CD4-positive, alpha-beta memory T cell (primary cell): Measurements from ENCODE around the gene HJURP. TPM values are rescaled to one million over a fixed set of nuclear protein-coding genes. Genes with fewer than 3 reads are reported as not detected.

ENCODE experiments used
- CTCF ChIA-PET: fragments of 350-600 bp; sonication (Branson Sonifier 250); formaldehyde crosslinking; loops from one replicate; lab custom pipeline; 2021; ENCODE audit warnings: inconsistent platforms; ENCODE audit not compliant: partially characterized antibody; lab: Charles Lee
- POLR2A ChIA-PET: fragments of 350-600 bp; sonication (Branson Sonifier 250); formaldehyde crosslinking; loops from one replicate; lab custom pipeline; 2021; ENCODE audit not compliant: partially characterized antibody; lab: Charles Lee
- DNase-seq, 5 donors: peaks; one replicate each; pipeline versions ENCODE4 v3.0.0 to v3.0.0-alpha.2; 2020 to 2022; ENCODE audit warnings: mixed read lengths in 1 of 5
- H3K27ac ChIP-seq: one replicate; pipeline ENCODE4 v1.7.0; 2013; ENCODE audit warnings: low read depth, low read length
- H3K27me3 ChIP-seq: 2 replicates; pipeline ENCODE4 v1.7.0; 2013; ENCODE audit warnings: mild to moderate bottlenecking, low read length, moderate library complexity; ENCODE audit not compliant: insufficient read depth
- H3K36me3 ChIP-seq: 2 replicates; pipeline ENCODE4 v1.7.0; 2013; ENCODE audit warnings: mild to moderate bottlenecking, low read length, moderate library complexity; ENCODE audit not compliant: insufficient read depth
- H3K4me1 ChIP-seq: 2 replicates; pipeline ENCODE4 v1.7.0; 2013; ENCODE audit warnings: mild to moderate bottlenecking, low read length, moderate library complexity; ENCODE audit not compliant: insufficient read depth
- H3K4me3 ChIP-seq, 2 donors: one replicate each; pipeline ENCODE4 v1.7.0; 2013; ENCODE audit warnings: low read length in 2 of 2, mild to moderate bottlenecking in 1 of 2
- H3K9me3 ChIP-seq, 2 donors: one replicate each; pipeline ENCODE4 v1.7.0; 2013; ENCODE audit warnings: low read length in 2 of 2, control low read depth in 1 of 2; ENCODE audit not compliant: control insufficient read depth in 1 of 2
- H3K27ac Mint-ChIP-seq, 7 donors: one replicate each; pipeline ENCODE4 v1.8.0; 2020 to 2021; ENCODE audit warnings: mixed read lengths in 7 of 7, mild to moderate bottlenecking in 6 of 7, inconsistent platforms in 3 of 7, moderate library complexity in 3 of 7
- H3K27me3 Mint-ChIP-seq, 2 donors: one replicate each; pipeline ENCODE4 v1.8.0; 2020 to 2021; ENCODE audit warnings: mixed read lengths in 2 of 2
- H3K36me3 Mint-ChIP-seq, 2 donors: one replicate each; pipeline ENCODE4 v1.8.0; 2020 to 2021; ENCODE audit warnings: mixed read lengths in 2 of 2, inconsistent platforms in 1 of 2, mild to moderate bottlenecking in 1 of 2
- H3K4me1 Mint-ChIP-seq, 4 donors: one replicate each; pipeline ENCODE4 v1.8.0; 2020 to 2021; ENCODE audit warnings: mixed read lengths in 4 of 4, mild to moderate bottlenecking in 1 of 4
- H3K4me3 Mint-ChIP-seq, 8 donors: one replicate each; pipeline ENCODE4 v1.8.0; 2020 to 2021; ENCODE audit warnings: mixed read lengths in 8 of 8, mild to moderate bottlenecking in 7 of 8, moderate library complexity in 6 of 8, inconsistent platforms in 3 of 8
- H3K9me3 Mint-ChIP-seq, 8 donors: one replicate each; pipeline ENCODE4 v1.8.0; 2020 to 2021; ENCODE audit warnings: mixed read lengths in 8 of 8, mild to moderate bottlenecking in 5 of 8, inconsistent platforms in 3 of 8, moderate library complexity in 1 of 8
- intact Hi-C: fragments of 100-400 bp; cut with micrococcal nuclease; formaldehyde crosslinking; loops from one replicate; pipeline ENCODE4 v1.15.1; 2023
- polyA plus RNA-seq, 2 donors: library from polyadenylated mRNA; unstranded; fragments of 300-500 nt; fragmentation: Illumina TruSeq; gene quantifications; one replicate each; pipeline ENCODE4 v1.2.3, GENCODE V29; 2021
- total RNA-seq, 2 experiments: library from RNA; stranded (reverse); gene quantifications; one replicate each; pipeline ENCODE4 v1.2.3, GENCODE V29; 2021

Gene HJURP
- total and polyA plus RNA-seq, 4 experiments from 2014 or later = 0.19 to 0.44 TPM; not detected in 2

GRCh38 chr2:233857511-233858141, 3.3 kb upstream of the HJURP start:
- H3K4me3 ChIP-seq = no peak overlapping the region
- H3K36me3 ChIP-seq = no peaks in the 10 kb centered on the region
- H3K27ac ChIP-seq = no peak overlapping the region
- H3K4me3 Mint-ChIP-seq = peak overlapping the region in 4 of 8 donors; percentile 19 to 59 (median 26)
- H3K4me1 Mint-ChIP-seq = peaks cover 4 to 33% (median 22%) of the 10 kb centered on the region in 4 donors
- no peaks in the 10 kb centered on the region for H3K27me3 ChIP-seq
- H3K9me3 ChIP-seq = no peaks in the 10 kb centered on the region
- POLR2A ChIA-PET = no interaction called here
- CTCF ChIA-PET = interaction anchor here (0.8 to 2.4 kb wide), 8 partner anchors 9 to 643 kb away, joined by 3 to 14 read pairs (median 5); partner anchors contain the start of gene MSL3B
- H3K27me3 Mint-ChIP-seq = peaks cover 2 to 4% of the 10 kb centered on the region in 2 donors
- H3K4me1 ChIP-seq = peaks cover 20% of the 10 kb centered on the region
- peak; percentile 18 to 38 (median 36) for DNase-seq
- peaks cover 0 to 2% (median 0%) of the 10 kb centered on the region in 8 donors for H3K9me3 Mint-ChIP-seq
- H3K27ac Mint-ChIP-seq = peak overlapping the region in 1 of 7 donors; percentile 3
- intact Hi-C loops = loop anchor here (5.0 kb wide), 1 partner anchor 645 kb away; no protein-coding TSS in a partner anchor
- H3K36me3 Mint-ChIP-seq = peaks cover 0 to 3% of the 10 kb centered on the region in 2 donors

GRCh38 chr2:233856184-233856583, 1.8 kb upstream of the HJURP start:
- peaks cover 4 to 38% (median 24%) of the 10 kb centered on the region in 4 donors for H3K4me1 Mint-ChIP-seq

GRCh38 chr2:233855345-233855744, 1.0 kb upstream of the HJURP start:
- H3K27ac ChIP-seq = no peak overlapping the region
- intact Hi-C loops = loop anchor here (5.0 kb wide), 1 partner anchor 647 kb away; no protein-coding TSS in a partner anchor
- Mint-ChIP-seq H3K27me3 (peaks cover 1 to 10% of the 10 kb centered on the region in 2 donors), H3K4me3 (peak overlapping the region; percentile 28 to 95 (median 91)), H3K27ac (no peak overlapping the region), H3K36me3 (peaks cover 0 to 3% of the 10 kb centered on the region in 2 donors), H3K9me3 (no peaks in the 10 kb centered on the region), H3K4me1 (peaks cover 4 to 38% (median 24%) of the 10 kb centered on the region in 4 donors)
- ChIA-PET POLR2A (interaction anchor here (1.0 kb wide), 1 partner anchor 13 kb away, joined by 3 read pairs; the partner anchor contains the start of gene MSL3B), CTCF (interaction anchor here (1.4 kb wide), 1 partner anchor 11 kb away, joined by 3 read pairs; no protein-coding TSS in a partner anchor)
- H3K4me1 ChIP-seq = peaks cover 26% of the 10 kb centered on the region
- DNase-seq = no peak
- no peak overlapping the region for H3K4me3 ChIP-seq
- no peaks in the 10 kb centered on the region for H3K36me3 ChIP-seq
- H3K27me3 ChIP-seq = no peaks in the 10 kb centered on the region
- no peaks in the 10 kb centered on the region for H3K9me3 ChIP-seq

More at GRCh38 chr2:233856184-233856583, 1.8 kb upstream of the HJURP start:
- H3K27me3 ChIP-seq = no peaks in the 10 kb centered on the region
- no peak for DNase-seq
- ChIA-PET CTCF (interaction anchor here (1.4 to 2.4 kb wide), 3 partner anchors 10 to 13 kb away, joined by 3 to 14 read pairs (median 13); partner anchors contain the start of gene MSL3B), POLR2A (no interaction called here)
- no peak overlapping the region for H3K27ac Mint-ChIP-seq
- peak overlapping the region in 3 of 8 donors; percentile 13 to 63 (median 57) for H3K4me3 Mint-ChIP-seq
- peaks cover 0 to 3% of the 10 kb centered on the region in 2 donors for H3K36me3 Mint-ChIP-seq
- no peak overlapping the region for H3K27ac ChIP-seq
- H3K4me3 ChIP-seq = no peak overlapping the region
- H3K36me3 ChIP-seq = no peaks in the 10 kb centered on the region
- H3K4me1 ChIP-seq = peaks cover 26% of the 10 kb centered on the region
- peaks cover 1 to 10% of the 10 kb centered on the region in 2 donors for H3K27me3 Mint-ChIP-seq
- no peaks in the 10 kb centered on the region for H3K9me3 ChIP-seq
- no peaks in the 10 kb centered on the region for H3K9me3 Mint-ChIP-seq
- intact Hi-C loops = loop anchor here (5.0 kb wide), 1 partner anchor 646 kb away; no protein-coding TSS in a partner anchor

- CTCF ChIA-PET = no interaction called here
- peaks cover 4 to 38% (median 24%) of the 10 kb centered on the region in 4 donors for H3K4me1 Mint-ChIP-seq
- Histone ChIP-seq H3K9me3 (no peaks in the 10 kb centered on the region), H3K36me3 (no peaks in the 10 kb centered on the region), H3K27me3 (no peaks in the 10 kb centered on the region), H3K27ac (no peak overlapping the region), H3K4me3 (peak overlapping the region; percentile 70 to 83), H3K4me1 (peaks cover 26% of the 10 kb centered on the region)
- peak overlapping the region; percentile 88 to 95 (median 94) for H3K4me3 Mint-ChIP-seq
- peaks cover 0 to 3% of the 10 kb centered on the region in 2 donors for H3K36me3 Mint-ChIP-seq
- DNase-seq = no peak
- POLR2A ChIA-PET = no interaction called here
- H3K9me3 Mint-ChIP-seq = no peaks in the 10 kb centered on the region
- intact Hi-C loops = loop anchor here (1.0 kb wide), 1 partner anchor 14 kb away; the partner anchor contains the start of gene MSL3B
- H3K27ac Mint-ChIP-seq = peak overlapping the region in 2 of 7 donors; percentile 35 to 80
- H3K27me3 Mint-ChIP-seq = peaks cover 1 to 10% of the 10 kb centered on the region in 2 donors
These were observed 473 bp downstream of the HJURP start for GRCh38 chr2:233853883-233854240.

GRCh38 chr2:233853353-233853752, 982 bp downstream of the HJURP start:
- DNase-seq = no peak
- peak overlapping the region; percentile 80 to 94 (median 92) for H3K4me3 Mint-ChIP-seq
- intact Hi-C loops = no loop called here
- Histone ChIP-seq H3K4me3 (peak overlapping the region; percentile 70 to 83), H3K27ac (no peak overlapping the region), H3K4me1 (peaks cover 26% of the 10 kb centered on the region), H3K27me3 (no peaks in the 10 kb centered on the region), H3K36me3 (no peaks in the 10 kb centered on the region), H3K9me3 (no peaks in the 10 kb centered on the region)
- no peaks in the 10 kb centered on the region for H3K9me3 Mint-ChIP-seq
- peaks cover 0 to 3% of the 10 kb centered on the region in 2 donors for H3K36me3 Mint-ChIP-seq
- CTCF ChIA-PET = no interaction called here
- H3K4me1 Mint-ChIP-seq = peaks cover 4 to 38% (median 24%) of the 10 kb centered on the region in 4 donors
- H3K27ac Mint-ChIP-seq = peak overlapping the region in 1 of 7 donors; percentile 58
- peaks cover 1 to 10% of the 10 kb centered on the region in 2 donors for H3K27me3 Mint-ChIP-seq
- POLR2A ChIA-PET = no interaction called here

GRCh38 chr2:233852056-233852455, 2.3 kb downstream of the HJURP start:
- Histone ChIP-seq H3K36me3 (no peaks in the 10 kb centered on the region), H3K27ac (no peak overlapping the region), H3K27me3 (no peaks in the 10 kb centered on the region), H3K4me1 (peaks cover 26% of the 10 kb centered on the region), H3K4me3 (no peak overlapping the region), H3K9me3 (no peaks in the 10 kb centered on the region)
- H3K9me3 Mint-ChIP-seq = no peaks in the 10 kb centered on the region
- intact Hi-C loops = no loop called here
- peaks cover 0 to 3% of the 10 kb centered on the region in 2 donors for H3K36me3 Mint-ChIP-seq
- H3K27ac Mint-ChIP-seq = no peak overlapping the region
- ChIA-PET POLR2A (no interaction called here), CTCF (interaction anchor here (1.2 kb wide), 1 partner anchor 8 kb away, joined by 3 read pairs; no protein-coding TSS in a partner anchor)
- H3K4me3 Mint-ChIP-seq = peak overlapping the region in 2 of 8 donors; percentile 2 to 40
- peaks cover 1 to 10% of the 10 kb centered on the region in 2 donors for H3K27me3 Mint-ChIP-seq
- no peak for DNase-seq
- H3K4me1 Mint-ChIP-seq = peaks cover 4 to 31% (median 18%) of the 10 kb centered on the region in 4 donors

- Mint-ChIP-seq H3K4me3 (no peak overlapping the region), H3K27me3 (peaks cover 1 to 10% of the 10 kb centered on the region in 2 donors)
These were observed 3.2 kb downstream of the HJURP start for GRCh38 chr2:233851169-233851568.

More at GRCh38 chr2:233851169-233851568, 3.2 kb downstream of the HJURP start:
- Histone ChIP-seq H3K4me1 (peaks cover 26% of the 10 kb centered on the region), H3K9me3 (no peaks in the 10 kb centered on the region), H3K36me3 (no peaks in the 10 kb centered on the region), H3K27ac (no peak overlapping the region), H3K27me3 (no peaks in the 10 kb centered on the region), H3K4me3 (no peak overlapping the region)
- intact Hi-C loops = no loop called here
- H3K4me1 Mint-ChIP-seq = peaks cover 4 to 31% (median 18%) of the 10 kb centered on the region in 4 donors
- CTCF ChIA-PET = no interaction called here
- no peak for DNase-seq
- peaks cover 0 to 3% of the 10 kb centered on the region in 2 donors for H3K36me3 Mint-ChIP-seq
- no peaks in the 10 kb centered on the region for H3K9me3 Mint-ChIP-seq
- no peak overlapping the region for H3K27ac Mint-ChIP-seq
- POLR2A ChIA-PET = no interaction called here
